IPS DF 4.7 (cell line): ENCODE results near the gene KCTD17.

Source experiments
- DNase-seq: peaks from one replicate; pipeline ENCODE4 v3.0.0-alpha.2; 2013; ENCODE audit warnings: low spot score; ENCODE audit errors: extremely low read depth

The KCTD17 gene

GRCh38 chr22:37020192-37020479 lies 31.4 kb upstream of the KCTD17 start:
- no peak for DNase-seq

- no peak for DNase-seq
Measured at GRCh38 chr22:37021041-37021440, 30.5 kb upstream of the KCTD17 start.

GRCh38 chr22:37021710-37022482 lies 29.6 kb upstream of the KCTD17 start:
- no peak for DNase-seq

GRCh38 chr22:37022483-37023337 lies 28.8 kb upstream of the KCTD17 start:
- DNase-seq, result no peak

DNA sequence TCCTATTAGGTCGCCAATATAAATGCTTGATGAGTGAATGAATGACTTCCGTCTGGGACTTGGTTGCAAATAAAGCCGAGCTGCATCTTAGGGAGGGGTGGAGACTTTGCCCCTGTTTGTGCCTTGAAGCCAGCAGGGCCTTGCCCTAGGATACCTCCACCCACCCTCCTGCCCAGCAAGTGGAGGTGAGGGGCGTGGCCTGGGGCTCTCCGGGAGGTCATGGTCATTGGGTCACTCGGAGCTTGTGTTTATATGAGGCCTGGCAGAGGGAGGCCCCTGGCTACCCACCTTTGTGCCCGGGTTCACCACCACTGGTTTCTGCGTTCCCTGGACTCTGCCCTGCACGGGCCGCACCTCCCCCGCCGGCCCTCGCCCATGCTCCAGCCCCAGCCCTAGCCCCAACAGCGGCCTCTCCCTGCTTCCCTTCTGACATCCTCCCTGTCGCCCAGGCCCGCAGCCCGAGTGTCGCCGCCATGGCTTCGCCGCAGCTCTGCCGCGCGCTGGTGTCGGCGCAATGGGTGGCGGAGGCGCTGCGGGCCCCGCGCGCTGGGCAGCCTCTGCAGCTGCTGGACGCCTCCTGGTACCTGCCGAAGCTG lies 27.7 kb upstream of the KCTD17 start:
- no peak for DNase-seq

- no peak for DNase-seq
Measured at GRCh38 chr22:37024339-37025157, 27.0 kb upstream of the KCTD17 start.

GRCh38 chr22:37025500-37026070 lies 26.0 kb upstream of the KCTD17 start:
- DNase-seq, result no peak

DNA sequence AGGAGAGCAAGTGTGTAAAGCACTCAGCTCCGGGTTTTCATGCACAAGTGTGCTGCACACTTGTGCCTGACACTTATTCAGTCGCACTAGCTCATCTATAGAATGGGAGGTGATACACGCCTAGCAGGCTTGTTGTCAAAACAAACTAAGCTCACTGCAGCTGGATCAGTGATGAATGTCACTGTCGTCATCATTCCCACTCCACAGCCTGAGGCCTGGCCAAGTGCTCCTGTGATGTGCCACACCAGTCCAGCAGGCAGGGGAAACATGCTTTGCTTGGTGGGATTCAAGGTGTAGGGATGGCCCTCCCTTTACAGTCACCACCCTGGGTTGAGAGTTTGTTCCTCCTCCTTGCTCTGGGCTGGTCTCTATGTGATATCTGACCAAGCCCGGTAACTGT lies 25.2 kb upstream of the KCTD17 start:
- no peak for DNase-seq

DNA sequence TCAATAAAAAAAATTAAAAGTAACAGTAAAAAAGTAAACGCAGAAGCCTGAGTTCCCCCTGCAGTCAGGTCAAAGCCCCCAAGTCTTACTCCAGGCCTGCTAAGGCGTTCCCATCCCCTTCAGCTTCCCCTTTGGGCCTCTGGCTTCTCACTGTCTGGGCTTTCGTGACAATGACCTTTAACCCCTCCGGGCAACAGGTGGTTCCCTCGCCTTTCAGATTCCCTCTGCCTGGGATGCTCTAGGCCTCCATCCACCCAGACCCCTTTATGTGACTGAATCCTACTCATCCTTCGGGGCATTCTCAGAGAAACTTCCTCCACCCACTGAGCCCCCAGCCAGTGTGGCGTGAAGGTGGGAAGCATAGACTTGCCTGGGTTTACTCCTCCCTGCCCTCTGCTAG lies 24.0 kb upstream of the KCTD17 start:
- DNase-seq, result no peak

GRCh38 chr22:37028692-37029674 lies 22.6 kb upstream of the KCTD17 start:
- DNase-seq, result no peak

- no peak for DNase-seq
Measured at GRCh38 chr22:37030560-37031281, 20.8 kb upstream of the KCTD17 start.

DNA sequence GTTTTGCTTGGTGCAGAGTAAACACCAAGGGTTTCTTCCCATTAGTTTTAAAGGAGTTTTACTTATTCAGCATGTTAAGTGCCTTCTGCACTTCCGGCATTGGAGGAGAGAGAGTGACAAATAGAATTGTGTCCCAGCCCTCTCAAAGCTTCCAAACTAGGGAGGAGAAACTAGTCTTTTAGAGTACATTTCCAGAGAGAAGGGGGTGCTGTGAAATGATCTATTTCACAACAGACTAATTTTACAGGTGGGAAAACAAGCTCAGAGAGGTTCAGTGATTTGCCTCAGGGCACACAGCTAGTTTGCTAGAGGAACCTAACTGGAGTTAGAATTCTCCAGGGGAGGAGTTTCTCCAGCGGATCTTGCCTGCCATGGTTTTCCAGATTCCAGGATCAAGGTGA lies 19.4 kb upstream of the KCTD17 start:
- no peak for DNase-seq

- no peak for DNase-seq
Measured at GRCh38 chr22:37032535-37033460, 18.7 kb upstream of the KCTD17 start.

DNA sequence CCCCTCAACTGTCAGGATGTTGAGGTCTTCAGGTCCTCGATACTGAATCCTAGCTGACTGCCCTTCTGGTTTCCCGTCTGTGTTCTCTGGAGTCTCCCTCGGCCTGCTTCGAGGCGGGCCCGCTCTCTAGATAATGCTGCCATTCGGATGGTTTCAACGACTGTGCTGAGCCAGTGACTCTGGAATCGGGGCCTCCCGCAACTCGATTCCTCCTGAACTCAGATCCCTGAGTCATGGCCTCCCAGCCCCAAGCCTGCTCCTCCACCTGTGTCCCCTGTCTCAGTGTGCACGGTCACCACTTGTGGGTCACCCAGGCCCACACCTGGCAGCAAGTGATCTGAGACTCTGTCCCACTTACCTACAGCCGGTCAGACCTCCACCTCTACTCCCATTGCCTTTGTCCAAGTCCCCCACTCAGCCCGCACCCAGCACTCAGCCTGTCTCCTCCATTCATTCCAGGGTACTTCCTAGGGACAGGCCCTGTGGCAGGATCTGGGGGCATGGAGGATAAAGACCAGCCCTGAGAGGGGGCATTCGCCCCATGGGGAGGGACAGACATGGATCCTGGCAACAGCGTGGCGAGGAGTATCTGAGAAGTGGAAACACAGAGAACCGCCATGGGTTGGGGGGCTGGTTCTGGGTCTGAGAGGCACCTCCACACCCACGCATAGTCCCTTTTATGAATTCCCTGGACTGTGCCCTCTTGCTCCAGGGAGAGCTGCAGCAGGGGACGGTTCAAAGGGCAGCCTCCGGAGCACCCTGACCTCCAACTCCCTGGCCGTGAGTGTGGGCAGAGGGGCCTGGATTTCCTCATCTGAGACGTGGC lies 17.7 kb upstream of the KCTD17 start:
- no peak for DNase-seq

DNA sequence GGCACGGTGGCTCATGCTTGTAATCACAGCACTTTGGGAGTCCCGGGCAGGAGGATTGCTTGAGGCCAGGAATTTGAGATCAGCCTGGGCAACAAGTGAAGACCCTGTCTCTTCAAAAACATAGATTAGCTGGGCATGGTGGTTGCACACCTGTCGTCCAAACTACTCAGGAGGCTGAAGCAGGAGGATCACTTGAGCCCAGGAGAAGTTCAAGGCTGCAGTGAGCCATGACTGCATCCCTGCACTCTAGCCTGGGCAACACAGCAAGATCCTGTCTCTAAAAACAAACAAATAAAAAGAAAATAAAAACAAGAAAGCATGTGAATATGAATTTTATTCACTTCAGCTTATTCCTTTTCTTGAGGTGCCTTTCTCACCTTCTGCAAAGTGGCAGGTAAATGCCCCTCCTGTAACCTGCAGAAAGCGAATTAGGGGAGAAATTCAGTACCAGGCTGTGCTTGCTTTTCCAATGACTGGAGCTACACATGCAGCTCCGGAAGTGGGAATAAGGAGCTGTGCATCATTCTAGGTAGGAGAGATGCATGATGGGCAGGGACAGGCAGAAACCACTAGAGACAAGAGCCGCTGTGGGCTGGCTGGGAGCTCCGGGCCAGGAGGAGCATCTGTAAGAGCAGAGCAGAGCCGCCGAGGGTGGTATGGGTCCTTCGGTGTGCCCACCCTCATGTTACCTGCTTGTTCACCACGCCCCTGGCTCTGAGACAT lies 14.7 kb upstream of the KCTD17 start:
- no peak for DNase-seq

DNA sequence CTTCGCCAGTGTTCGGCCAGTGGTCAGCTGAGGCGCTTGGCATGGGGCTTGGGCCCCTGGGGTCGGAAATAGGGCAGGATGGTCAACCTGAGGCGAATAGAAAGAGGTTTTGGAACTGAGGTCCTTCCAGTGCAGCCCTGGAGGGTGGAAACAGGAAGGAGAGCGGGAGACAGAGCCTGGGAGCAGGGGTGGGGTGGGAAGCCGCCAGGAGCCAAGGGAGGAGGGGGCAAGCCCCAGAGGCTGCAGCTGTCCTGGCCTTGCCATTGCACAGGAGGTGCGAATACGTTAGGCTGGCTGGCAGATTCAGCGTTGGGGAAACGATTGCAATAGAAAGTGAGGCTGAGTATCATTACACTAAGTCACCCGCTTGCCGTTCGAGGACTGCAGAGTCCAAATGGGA lies 13.9 kb upstream of the KCTD17 start:
- no peak for DNase-seq

- no peak for DNase-seq
Measured at GRCh38 chr22:37039466-37039865, 12.1 kb upstream of the KCTD17 start.
